HG02938 (cell line): ENCODE data around the gene SPATA31D3.
A peak's percentile ranks its signal among the peaks of the same experiment; 100 is the strongest.
"Not testable (repeated sequence)": the region's sequence is repeated elsewhere in the genome, so short reads cannot be mapped to it uniquely, and the experiment has no call there.

ENCODE experiments used
- ATAC-seq: cut with Tn5 transposase; IDR thresholded peaks from one replicate; pipeline ENCODE4 v1.9.1; 2021; ENCODE audit warnings: mild to moderate bottlenecking, moderate library complexity; ENCODE audit not compliant: unreplicated experiment

SPATA31D3 gene

GRCh38 chr9:81976351-81976750 is 33.1 kb downstream of the SPATA31D3 start:
- no peak for ATAC-seq

- ATAC-seq: peak; percentile 58
Measured at GRCh38 chr9:81979196-81979595, 35.9 kb downstream of the SPATA31D3 start.

GRCh38 chr9:81980568-81980967 is 37.3 kb downstream of the SPATA31D3 start:
- no peak for ATAC-seq

GRCh38 chr9:81981883-81982282 is 38.6 kb downstream of the SPATA31D3 start:
- ATAC-seq: no peak

- no peak for ATAC-seq
Measured at GRCh38 chr9:81984928-81985327, 41.6 kb downstream of the SPATA31D3 start.

- ATAC-seq: no peak
Measured at GRCh38 chr9:81986051-81986450, 42.8 kb downstream of the SPATA31D3 start.

- ATAC-seq: not testable (repeated sequence)
Measured at GRCh38 chr9:81988472-81988871, 45.2 kb downstream of the SPATA31D3 start, which contains the start of gene SPATA31D1. Gene SPATA31D1 (plus strand): TSS chr9:81988772. CDS start chr9:81988819, 47 bp downstream.

- no peak for ATAC-seq
Measured at GRCh38 chr9:81989700-81990099, 46.4 kb downstream of the SPATA31D3 start.

GRCh38 chr9:81993656-81994055 is 50.4 kb downstream of the SPATA31D3 start:
- ATAC-seq: no peak
